Stimulated activated CD8-positive, alpha-beta memory T cell treated with anti-CD3 and anti-CD28 coated beads, Interleukin-12 subunit alpha, Interleukin-12 subunit beta, amount 100 ng/mL, for 4 hours (primary cell): ENCODE results near the gene TMEM270.
"Not testable (repeated sequence)": the region's sequence is repeated elsewhere in the genome, so short reads cannot be mapped to it uniquely, and the experiment has no call there.

Experiments used
- DNase-seq: peaks from one replicate; pipeline ENCODE4 v3.0.0-alpha.2; 2020; ENCODE audit warnings: low read depth

TMEM270 gene

DNA sequence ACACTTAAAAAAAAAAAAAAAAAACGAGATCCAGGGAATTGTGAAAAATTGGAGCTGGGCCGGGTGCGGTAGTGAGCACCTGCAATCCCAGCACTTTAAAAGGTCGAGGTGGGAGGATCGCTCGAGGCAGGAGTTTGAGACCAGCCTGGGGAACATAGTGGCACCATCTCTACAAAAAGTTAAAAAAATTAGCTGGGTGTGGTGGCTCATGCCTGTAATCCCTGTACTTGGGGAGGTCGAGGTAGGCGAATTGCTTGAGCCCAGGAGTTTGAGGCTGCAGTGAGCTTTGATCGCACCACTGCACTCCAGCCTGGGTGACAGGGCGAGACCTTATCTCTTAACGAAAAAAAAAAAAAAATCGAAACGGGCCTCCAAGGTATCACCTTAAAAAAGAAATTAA, 28.2 kb upstream of the TMEM270 start:
- DNase-seq, result no peak

DNA sequence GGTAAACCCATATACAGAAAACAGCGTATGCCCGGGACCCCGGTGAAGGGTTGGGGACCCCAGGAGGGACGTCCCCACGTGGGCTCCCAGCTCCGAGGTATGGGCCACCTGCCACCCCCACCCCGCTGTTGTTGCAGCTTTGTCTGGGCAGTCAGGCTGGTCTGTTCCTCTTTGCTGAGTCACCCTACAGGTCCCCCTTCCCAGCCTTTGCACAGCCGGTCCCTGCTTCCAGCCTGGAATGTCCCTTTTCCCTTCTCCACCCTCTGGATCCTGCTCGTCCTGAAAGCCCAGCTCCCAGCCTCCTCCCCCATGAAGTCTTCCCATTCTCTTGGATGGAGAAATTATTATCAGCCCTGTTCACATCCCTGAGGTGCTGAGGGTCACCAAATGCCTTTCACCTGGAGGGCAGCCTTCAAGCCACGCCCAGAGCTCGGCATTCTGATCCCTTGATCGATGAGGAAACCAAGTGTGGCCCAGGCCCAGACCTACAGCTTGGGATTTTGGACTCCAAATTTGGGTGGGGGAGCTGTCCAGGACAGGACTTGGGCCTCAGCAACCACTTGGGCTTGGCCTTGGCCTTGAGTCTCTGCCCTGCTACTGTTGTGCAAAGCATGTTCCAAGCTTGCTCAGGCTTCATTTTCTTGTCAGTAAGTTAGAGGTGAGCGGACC, 27.6 kb upstream of the TMEM270 start:
- DNase-seq, result no peak

DNA sequence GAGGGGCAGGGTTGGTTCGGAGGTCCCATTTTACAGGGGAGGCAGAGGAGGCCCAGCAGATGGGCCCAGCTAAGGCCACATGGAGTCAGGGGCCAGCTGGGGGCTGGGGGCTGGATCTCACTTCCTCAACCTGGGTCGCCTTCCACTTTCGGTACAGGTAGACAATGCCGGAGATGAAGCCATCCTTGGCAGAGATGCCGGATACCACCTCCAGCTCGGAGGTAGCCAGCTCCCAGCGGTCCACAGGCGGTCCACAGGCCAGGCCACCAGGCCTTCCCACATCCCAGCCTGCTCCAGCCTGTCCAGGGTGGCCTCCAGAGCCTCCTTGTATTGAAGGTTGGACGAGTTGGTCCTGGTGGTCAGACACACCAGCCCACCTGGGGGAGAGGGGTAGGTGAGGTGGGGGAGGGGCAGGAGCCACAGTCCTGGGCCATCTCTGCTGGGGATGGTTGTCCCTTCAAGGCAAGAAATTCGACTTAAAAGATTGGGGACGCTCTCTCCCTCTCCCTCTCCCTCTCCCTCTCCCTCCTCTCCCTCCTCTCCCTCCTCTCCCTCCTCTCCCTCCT, 26.2 kb upstream of the TMEM270 start:
- DNase-seq, result no peak

DNA sequence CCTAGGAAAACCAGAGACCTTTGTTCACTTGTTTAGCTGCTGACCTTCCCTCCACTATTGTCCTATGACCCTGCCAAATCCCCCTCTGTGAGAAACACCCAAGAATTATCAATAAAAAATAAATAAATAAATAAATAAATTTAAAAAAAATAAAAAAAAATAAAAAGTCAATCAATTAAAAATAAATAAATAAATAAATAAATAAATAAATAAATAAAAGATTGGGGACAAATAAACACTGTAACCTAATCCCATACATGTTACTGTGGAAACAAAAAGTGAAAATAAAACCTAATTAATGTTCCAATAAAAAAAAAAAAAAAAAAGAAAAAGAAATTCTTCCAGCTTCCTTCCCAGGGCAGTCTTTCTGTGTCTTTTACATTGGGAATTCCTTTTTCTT, 23.8 kb upstream of the TMEM270 start:
- DNase-seq, result not testable (repeated sequence)

DNA sequence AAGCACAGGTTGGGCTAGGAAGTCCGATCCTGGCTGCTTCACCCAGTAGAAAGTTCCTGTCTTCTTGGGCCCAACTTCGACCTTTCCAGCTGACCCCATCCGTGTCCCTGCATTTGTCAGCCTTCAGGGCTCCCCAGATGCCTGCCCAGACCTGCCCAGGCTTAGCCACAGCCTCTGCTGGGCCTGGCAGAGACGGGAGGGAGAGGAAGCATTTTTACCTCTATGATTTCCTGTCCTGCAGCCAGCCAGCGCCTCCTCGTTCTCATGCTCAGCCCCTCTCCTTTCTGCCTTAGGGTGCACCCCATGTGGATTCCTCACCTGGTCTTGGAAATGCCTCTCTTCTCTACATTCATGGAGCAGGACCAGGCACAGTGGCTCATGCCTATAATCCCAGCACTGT, 22.3 kb upstream of the TMEM270 start:
- no peak for DNase-seq

DNA sequence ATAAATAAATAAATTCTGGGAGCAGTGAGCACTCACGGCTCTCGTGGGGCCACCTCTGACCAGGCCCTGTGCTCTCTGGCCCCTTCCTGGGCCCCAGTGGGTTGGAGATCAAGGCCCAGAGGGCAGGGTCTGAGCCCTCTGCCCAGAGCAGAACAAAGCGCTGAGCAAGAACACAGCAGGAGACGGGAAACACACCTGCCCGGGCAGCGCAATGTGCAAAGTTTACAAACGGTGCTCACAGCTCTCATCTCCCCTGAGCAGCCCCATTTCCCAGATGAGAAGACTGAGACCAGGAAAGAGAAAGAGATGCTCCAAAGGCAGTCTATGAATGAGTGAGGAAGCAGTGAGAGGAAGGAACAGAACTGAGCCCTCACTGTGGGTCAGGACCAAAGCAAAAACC, 21.7 kb upstream of the TMEM270 start:
- DNase-seq, result no peak

DNA sequence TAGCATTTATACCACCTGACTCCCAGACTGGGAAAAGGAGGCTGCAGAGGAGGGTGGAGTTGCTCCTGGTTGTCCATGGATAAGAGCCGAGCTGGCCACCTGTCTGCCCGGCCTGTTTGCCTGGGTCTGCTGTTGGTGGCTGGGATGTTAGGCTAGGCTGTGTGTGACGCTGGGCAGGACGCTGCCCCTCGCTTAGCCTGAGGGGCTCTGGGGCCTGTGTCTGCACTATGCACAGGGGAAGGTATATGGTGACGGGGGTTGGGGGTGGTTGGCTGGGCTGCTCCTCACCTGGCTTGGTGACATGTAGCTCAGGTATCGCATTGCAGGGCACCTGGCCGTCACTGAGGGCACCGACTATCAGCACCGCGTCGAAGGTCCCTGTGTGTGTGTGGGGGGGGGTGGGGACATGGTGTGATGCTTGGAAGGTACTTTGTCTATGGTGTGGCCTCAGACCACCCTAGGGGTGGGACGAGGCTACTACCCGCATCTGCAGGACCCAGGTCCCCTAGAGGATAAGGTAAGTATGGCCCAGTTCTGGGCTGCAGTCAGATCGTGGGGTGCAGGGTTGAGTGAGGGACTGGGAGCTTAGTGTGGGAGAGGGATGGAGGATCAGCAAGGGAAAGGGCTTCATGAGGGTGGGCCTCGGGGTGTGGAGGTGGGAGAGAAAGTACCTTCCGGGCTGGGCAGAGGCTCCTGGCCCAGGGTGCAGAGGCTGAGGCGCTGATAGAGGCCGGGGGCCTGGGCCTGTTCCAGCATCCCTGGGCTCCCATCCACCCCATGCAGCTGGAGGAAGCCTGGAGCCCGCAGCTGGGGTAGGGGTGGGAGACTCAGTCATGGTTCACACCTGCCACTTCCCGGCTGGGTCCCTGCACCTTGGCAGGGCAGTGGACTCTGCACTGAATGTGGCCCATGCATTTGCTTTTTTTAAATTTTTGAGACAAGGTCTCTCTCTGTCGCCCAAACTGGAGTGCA, 20.9 kb upstream of the TMEM270 start:
- DNase-seq, result no peak

DNA sequence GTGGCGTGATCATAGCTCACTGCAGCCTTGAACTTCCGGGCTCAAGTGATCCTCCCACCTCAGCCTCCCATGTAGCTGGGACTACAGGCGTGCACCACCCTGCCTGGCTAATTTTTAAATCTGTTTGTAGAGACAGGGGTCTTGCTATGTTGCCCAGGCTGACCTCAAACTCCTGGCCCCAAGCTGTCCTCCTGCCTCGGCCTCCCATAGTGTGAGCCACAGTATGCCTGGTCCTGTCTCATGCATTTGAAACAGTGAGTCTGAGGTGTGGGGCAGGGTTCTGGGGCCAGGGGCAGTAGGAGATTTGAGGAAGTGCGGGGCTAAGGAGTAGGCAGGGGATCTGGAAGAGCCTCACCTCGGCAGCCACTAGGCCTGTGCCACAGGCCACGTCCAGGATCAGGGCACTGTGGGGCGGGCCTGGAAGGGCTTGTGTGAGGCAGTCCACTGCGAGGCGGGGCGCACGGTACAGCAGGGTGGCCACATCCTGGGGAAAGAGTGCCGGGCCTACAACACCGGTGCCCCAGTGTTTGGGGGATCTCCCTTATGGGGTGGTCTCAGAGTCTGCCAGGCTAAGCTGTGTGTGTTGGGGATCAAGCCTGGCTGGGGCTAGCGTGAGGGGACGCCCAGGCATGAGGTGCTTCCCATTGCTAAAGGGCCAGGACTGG, 20.1 kb upstream of the TMEM270 start:
- DNase-seq, result no peak

DNA sequence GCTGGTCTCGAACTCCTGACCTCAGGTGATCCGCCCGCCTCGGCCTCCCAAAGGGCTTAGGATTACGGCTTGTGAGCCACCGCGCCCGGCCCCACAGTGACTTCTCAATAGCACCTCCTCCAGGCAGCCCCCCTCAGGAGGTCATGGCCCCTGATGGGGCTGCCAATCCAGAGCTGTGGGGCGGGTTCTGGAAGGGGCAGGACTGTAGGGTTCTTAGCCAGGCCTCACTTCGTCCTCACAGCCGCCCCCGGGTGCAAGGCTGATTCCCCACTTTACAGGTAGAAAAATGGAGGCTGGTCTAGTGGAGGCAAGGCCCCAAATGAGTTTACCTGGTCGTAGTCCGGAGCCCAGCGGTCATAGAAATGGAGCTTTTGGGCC, 19.3 kb upstream of the TMEM270 start:
- no peak for DNase-seq

DNA sequence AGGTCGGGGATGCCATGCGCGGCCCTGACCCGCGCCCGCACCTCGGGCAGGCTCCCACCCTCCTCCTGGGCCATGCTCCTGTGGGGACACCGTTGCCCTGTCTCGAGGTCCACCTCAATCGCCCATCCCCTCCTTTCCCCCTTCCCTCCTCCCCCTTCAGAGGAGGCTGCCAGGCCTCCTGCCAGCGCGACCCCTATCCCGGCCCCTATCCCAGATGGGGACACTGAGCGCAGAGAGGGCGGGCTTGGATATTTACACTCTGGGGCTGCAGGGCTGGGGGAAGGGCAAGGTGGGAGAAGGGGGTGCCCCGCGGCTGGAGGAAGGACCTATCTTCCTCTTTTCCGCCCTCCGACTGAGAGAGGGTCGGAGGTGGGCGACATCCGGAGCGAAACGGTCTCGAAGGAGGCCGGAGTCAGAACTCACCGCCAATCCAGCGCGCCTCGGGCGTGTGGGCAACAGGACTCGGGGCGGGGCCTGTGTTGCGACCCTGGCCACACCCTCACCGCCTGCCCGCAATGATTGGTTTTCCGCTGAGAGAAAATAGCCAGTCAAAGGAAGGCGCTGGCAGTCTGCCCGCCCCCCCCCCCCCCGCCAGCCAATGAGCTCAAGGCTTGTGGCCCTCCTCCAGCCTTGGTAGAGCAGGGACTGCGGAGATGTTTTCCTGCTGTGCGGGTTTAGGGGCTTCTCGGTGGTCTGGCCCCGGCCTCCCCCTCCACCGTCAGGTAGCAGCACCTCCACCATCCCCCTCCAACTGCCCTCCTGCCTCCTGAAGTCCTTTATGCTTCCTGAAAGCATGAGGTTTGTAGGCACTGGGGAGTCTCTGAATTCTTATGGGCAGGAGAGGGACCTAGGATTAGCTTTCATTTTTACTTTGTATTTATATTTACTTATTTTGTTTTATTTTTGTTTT, 18.6 kb upstream of the TMEM270 start, which contains the start of gene METTL27:
METTL27 (minus strand) TSS at position 450 of the 910 bp plus-strand sequence; CDS start at position 74, 376 bp downstream.
- peak; percentile 77 for DNase-seq

DNA sequence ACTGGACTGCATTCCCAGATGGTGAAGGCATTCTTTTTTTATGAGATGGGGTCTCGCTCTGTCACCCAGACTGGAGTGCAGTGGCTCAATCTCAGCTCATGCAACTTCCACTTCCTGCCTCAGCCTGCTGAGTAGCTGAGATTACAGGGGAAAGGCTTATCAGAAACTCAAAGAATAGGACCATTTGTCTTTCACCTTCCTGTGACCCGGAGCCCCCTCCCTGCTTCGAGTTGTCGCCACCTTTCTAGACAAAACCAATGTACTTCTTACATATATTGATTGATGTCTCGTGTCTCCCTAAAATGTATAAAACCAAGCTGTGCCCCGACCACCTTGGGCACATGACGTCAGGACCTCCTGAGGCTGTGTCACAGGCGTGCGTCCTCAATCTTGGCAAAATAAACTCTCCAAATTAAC, 16.8 kb upstream of the TMEM270 start:
- DNase-seq, result no peak

DNA sequence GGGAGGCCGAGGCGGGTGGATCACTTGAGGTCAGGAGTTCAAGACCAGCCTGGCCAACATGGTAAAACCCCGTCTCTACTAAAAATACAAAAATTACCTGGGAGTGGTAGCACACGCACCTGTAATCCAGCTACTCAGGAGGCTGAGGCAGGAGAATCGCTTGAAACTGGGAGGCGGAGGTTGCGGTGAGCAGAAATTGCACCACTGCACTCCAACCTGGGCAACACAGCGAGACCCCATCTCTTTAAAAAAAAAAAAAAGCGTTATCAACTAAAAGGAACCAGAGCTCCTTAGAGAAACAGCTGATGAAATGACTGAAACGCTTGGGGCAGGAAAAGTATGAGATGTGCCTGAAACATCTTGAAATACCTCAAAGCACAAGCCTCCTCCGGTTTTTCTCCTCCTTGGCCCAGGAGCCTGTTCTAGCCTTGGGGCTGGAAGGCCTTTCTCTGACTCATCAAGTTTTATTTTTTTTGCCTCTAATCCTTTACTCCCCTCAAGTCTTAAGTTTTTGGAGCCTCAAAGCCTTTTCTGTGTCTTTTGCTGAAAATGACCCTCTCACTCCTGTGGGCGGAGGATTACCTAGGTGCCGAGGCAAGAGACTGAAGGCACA, 16.0 kb upstream of the TMEM270 start:
- DNase-seq, result no peak

DNA sequence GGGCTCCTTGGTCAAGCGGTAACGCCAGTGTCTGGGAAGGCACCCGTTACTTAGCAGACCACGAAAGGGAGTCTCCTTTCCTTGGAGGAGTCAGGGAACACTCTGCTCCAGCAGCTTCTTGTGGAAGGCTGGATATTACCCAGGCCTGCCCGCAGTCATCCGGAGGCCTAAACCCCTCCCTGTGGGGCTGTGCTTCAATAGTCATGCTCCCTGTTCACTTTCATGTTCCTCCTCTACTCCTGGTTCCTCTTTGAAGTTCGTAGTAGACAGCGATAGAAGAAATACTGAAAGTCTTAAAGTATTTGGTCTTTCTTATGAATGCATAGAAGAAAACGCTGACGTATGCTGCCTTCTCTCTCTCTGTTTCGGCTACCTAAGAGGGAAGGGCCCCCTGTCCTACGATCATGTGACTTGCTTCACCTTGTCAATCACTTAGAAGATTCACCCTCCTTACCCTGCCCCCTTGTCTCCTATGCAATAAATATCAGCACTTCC, 15.2 kb upstream of the TMEM270 start:
- DNase-seq, result not testable (repeated sequence)

DNA sequence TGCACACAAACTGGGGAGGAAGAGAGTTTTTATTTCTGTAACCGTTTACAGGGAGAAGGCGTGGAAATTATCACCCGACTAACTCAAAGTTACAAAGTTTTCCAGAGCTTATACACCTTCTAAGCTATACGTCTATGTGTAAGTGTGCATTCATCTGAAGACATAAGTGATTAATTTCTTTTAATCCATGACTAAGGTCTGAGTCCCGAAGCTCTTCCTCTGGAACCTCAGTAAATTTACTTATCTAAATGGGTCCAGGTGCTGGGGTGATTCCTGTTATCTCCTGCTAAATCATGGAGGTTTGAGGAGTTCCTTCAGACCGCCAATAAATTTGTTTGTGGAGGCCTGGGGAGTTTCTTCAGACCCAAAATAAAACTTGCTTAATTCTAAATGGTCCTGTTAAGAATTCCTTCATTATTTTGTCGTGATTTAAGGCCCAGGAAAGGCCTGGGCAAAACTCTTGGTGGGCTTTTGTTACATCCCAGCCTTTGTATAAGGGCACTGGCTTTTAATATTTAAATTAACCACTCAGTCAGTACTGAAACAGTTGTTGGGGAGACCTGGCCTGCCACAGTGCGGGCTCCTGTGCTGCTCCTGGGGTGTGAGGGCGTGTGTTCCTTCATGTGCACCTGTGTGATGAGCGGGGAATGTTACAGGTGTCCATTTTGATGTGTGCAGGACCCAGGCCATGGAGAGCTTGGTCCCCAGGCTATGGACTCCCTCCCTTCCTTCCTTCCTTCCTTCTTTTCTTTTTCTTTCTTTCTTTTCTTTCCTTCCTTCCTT, 12.8 kb upstream of the TMEM270 start:
- DNase-seq, result no peak

DNA sequence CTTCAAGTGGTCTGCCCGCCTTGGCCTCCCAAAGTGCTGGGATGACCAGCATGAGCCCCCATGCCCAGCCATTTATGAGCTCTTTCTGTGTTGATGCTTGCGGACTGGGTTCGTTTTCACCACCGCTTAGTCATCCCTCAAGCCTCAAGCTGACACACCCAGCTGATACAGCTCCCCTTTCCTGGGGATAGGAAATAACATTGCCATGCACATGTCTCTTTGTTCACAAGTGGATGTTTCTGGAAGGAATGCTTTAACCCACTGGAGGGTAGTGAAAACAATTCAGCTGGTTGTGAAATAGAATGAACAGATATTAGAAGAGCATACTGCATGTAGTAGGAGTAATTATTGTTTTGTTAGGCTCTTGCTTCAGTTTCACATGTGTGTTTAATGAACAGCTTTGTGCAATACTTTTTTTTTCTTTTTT, 10.2 kb upstream of the TMEM270 start:
- DNase-seq, result no peak

DNA sequence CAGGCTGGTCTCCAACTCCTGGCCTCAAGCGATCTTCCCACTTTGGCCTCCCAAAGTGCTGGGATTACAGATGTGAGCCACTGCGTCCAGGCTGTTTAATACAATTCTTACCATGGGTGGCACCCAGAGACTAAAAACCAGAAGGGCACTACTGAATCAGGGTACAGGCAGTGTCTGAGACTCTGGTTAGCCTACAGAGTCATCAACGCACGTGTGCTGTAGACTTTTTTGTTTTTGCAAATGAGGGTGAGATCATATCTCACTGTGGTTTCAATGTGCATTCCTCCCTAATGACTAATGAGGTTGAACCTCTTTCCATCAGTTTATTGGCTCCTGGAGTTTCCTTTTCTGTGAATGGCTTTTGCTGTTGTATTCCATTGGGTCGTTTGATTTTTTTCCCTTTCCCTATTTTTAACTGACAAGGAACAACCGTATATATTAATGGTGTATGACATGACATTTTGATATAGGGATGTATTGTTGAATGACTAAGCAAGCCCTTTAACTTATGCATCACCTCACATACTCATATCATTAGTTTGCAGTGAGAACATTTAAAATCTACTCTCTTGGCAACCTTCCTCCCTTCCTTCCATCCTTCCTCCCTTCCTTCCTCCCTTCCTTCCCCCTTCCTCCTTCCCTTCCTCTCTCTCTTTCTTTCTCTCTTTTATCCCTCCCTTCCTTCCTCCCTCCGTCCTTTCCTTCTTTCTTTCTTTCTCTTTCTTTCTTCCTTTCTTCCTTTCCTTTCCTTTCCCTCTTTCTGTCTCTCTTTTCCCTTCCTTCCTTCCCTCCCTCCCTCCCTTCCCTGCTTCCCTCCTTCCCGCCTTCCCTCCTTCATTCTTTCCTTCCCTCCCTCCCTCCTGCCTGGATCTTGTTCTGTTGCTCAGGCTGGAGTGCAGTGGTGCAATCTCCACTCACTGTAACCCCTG, 9.3 kb upstream of the TMEM270 start:
- no peak for DNase-seq

DNA sequence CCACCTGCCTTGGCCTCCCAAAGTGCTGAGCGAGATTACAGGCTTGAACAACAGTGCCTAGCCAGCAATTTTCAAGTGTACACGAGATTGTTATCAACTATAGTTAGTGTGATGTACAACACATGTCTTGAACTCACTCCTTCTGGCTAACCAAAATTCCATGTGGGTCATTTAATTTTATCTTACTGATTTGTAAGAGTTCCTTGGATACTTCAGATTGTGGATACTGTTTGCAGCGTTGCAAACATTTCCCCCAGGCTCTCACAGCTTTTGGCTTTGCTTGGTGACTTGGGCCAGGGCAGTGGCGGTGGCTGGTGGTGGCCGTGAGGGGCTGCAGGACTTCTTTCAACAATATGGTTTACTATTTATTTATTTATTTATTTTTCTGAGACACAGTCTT, 8.5 kb upstream of the TMEM270 start:
- DNase-seq, result no peak

DNA sequence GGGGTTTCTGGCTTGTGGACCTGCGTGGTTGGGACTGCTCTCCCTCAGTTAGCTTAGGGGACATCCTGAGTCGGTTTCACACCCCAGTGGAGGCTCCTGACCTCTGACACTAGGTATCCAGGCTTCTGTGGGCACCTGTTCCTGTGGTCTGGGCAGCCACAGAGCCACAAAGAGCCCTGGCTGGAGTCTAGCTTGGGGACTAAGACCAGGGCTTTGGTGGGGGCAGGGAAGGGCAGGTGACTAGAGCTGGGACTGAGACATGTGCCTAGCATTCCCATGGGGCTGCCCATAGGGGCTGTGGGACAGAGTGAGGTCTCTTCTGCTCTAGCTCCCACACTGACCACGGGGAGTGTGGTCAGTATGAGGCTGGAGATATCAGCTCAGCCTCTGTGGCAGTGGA, 4.0 kb upstream of the TMEM270 start:
- DNase-seq, result no peak

DNA sequence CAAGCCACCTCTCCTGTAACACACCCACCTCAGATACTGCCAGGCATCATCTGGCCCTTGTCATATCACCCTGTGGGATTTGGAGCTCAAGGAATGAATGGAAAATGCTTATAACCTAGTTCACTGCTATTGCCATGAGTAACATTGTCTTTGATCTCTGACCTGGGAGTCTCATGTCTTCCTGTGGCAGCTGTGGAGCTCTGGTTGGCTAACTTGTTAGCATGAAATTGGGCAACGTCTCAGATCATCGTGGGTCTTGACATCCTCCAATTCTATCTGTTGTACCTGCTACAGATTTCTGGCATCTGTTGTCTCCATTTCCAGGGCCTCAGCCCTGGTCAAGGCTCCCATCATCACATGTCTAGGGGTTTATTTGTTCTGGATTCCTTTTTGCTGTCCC, 2.2 kb upstream of the TMEM270 start:
- no peak for DNase-seq
